HG03025 (cell line): ENCODE data around the gene INKA1.
"Not testable (repeated sequence)": the region's sequence is repeated elsewhere in the genome, so short reads cannot be mapped to it uniquely, and the experiment has no call there.

ENCODE experiments used
- ATAC-seq: cut with Tn5 transposase; IDR thresholded peaks from one replicate; pipeline ENCODE4 v1.9.1; 2021; ENCODE audit warnings: mild to moderate bottlenecking, moderate library complexity; ENCODE audit not compliant: unreplicated experiment, low FRiP score

INKA1 gene

DNA sequence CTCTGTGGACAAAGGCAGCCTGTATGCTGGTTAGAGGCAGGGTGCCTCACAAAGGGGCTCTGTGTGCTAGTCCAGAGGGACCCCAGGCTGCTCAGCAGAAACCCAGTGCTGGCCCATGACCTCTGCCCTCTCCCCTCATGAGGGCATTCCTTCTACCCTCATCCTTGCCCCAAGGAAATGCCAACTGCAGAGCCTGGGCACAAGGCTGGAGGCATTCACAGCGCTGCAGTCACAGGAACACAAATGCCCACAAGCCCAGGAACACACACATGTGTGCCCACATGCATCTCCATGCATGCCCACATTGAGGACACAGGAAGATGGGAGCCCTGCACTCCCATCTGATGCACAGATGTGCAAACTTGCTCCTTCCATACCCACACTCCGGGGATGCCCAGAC lies 3.8 kb downstream of the INKA1 start:
- ATAC-seq, result no peak

DNA sequence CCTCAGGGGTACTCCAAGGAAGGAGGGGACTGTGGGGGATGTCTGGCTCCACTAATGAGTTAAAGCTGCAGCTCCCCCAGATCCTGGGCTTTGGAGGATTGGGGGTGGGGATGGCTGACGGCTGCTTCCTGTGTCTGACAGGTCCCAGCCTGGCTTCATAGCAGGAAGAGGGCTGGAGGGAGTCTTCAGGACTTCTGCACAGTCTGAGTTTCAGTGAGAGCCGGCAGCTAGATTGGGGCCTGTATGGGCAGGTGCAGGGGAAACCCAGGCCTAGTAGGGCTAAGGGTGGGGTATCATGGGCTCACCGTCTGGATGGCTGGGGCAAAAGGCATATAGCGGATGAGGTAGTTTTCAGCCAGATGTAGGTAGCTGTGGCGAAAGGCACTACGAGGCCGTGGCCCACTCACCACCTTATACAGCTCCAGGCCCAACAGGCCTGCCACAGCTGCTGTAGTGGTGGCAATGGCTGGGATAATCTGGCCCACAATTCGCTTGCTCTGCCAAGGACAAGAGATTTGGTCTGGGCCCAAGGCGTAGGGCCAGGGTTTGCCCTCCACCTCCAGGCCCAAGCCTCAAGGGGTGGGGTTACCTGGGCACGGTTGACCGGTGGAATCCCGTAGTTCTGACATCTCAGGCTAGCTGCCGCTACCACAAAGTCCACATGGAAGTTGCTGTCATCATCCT lies 4.5 kb downstream of the INKA1 start:
- no peak for ATAC-seq

DNA sequence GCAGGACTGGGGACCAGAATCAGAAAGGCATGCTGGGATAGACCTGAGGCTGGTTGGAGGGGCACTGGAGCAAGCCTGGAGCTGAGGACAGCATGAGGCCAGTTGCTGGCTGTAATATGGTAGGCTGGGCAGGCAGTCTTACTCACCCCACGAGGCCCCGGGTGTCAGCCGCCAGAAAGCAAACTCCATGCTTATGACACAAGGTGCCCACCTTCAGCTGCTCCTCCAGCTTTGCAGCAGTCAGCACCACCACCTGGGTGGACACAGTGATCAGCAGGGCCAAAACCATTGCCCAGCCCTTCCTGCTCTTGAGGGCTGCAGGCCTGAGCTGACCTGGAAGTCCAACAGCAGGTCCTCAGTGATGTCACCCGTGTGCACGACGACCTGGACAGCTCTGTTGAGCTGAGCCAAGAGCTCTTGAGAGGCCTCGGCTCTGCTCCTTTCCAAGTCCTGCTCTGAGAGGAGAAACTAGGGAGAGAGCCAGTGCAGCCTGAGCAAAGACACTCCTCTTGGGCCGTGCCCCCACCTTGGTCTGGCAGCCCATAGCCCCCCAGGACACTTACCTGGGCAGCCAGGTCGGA lies 9.9 kb downstream of the INKA1 start:
- ATAC-seq, result no peak

DNA sequence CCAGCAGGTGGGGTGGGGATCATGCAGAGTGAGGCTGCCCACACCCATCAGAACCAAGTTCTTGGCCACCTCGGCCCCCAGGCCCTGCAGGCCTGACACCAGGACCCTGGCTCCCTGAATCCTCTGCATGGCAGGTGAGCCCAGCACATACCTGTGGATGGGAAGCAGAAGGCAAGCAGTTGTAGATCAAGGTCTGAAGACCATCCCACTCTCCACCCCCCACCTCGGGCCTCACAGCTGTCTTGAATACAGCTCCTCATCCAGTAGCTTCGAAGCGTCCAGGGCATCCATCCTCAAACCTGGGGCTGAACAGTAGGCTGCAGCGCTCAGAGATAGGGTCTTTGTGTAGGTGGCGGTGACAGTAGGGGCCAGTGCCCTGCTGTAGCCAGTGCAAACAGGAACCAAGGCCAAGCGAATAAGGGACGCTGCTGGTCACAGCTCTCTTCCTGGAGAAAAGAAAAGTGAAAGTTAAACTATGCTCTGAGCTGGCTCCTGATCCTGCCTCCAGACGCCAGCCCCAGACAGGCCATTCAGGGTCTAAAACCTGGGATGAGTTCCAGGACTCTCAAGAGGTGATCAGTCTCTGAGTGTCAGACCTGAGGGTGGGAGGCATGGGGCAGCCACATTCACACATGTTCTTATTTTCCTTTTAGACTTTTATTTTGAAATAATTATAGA lies 10.6 kb downstream of the INKA1 start, which contains the start of gene UBA7:
Gene UBA7, minus strand, starts transcription at position 457 of the 678 bp plus-strand sequence. Its CDS starts 166 bp downstream, at position 291.
- no peak for ATAC-seq

DNA sequence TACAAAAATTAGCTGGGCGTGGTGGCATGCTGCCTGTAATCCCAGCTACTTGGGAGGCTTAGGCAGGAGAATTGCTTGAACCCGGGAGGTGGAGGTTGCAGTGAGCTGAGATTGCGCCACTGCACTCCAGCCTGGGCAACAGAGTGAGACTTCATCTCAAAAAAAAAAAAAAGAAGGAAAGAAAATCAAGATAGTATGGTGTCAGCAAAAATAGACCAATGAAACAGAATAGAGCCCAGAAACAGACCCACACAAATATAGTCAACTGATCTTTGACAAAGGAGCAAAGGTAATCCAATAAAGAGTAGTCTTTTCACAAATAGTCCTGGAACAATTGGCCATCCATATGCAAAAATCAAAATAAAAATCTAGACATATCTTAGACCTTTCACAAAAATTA lies 20.1 kb downstream of the INKA1 start:
- ATAC-seq, result not testable (repeated sequence)

DNA sequence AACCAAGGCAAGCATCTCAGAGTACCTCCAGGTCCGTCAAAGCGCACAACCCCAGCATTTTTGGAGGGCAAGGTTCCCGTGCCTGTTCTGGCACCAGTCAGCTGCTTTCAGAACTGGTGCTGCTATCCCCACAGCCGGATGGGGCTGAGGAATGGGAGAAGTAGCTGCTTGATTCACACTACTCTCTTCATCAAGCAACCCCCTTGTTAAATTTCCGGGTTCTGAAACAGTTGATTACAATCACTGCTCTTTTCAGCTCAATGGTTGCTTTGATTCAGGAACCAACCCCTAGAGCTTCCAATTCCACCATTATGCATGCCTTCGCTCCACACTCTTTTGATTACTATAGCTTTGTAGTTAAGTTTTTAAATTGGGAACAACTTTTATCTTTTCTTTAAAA lies 23.0 kb downstream of the INKA1 start:
- no peak for ATAC-seq

GRCh38 chr3:49831341-49831740 lies 28.3 kb downstream of the INKA1 start:
- ATAC-seq, result no peak

- no peak for ATAC-seq
These were observed 36.2 kb downstream of the INKA1 start for GRCh38 chr3:49839193-49839809.

- no peak for ATAC-seq
These were observed 37.3 kb downstream of the INKA1 start for GRCh38 chr3:49840388-49840787.

DNA sequence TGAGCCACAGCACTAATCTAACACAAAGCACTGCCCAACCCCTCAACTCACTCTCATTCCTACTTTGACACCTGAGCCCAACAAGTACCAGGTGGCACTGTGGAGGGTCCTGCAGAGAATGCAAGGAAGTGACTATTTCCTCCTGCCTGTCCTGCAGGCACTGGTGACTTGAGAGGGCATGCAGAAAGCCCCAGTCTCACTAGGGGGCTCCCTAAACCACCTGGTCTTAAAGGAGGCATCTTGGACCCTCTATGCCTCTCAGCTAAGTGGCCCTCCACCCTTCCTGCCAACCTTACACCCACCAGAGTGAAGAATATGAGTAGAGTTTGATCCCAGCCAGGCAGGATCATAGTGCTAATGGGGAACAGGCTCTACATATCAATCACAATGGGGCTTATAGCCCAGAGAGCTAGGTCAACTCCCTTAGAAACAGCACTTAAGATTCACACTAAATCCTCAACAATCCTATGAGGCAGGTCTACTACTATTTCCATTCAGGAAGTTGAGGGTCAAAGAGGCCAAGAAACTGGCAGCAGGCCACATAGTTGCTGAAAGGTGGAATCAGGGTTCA lies 38.1 kb downstream of the INKA1 start:
- no peak for ATAC-seq

DNA sequence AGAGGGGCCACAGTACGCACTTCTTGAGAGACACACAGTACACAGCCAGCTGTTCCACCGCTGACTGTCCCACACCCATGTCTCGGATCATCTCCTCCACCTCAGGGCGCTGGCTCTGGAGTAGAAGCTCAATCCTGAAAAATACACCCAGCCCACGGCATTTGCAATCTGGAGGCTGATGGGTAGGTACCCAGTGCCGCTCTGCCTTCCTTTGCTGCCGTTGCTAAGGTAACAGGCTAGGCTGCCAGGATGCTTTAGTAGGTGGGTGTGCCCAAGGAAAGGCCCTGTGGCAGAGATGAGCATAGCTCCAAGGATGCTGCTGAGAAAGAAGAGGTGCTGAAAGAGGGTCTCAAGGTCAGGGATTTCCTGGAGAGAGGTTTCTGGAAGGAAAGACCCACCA lies 38.7 kb downstream of the INKA1 start:
- ATAC-seq, result no peak

- ATAC-seq, result no peak
These were observed 39.9 kb downstream of the INKA1 start for GRCh38 chr3:49842843-49843517.

- ATAC-seq, result no peak
These were observed 41.6 kb downstream of the INKA1 start for GRCh38 chr3:49844464-49845183.

- no peak for ATAC-seq
These were observed 42.6 kb downstream of the INKA1 start for GRCh38 chr3:49845694-49846093.
